K562 (cell line): ENCODE results near the gene MYLIP. TPM values are rescaled to one million over a fixed set of nuclear protein-coding genes. Genes with fewer than 3 reads are reported as not detected.

Experiments
- CHD1 ChIP-seq: fragments of 200-600 bp; sonication (generic); IDR thresholded peaks from one replicate; pipeline ENCODE4 v1.6.1; 2012; ENCODE audit warnings: mild to moderate bottlenecking, moderate library complexity, low read length, inconsistent platforms
- HNRNPL ChIP-seq: fragments of 200-400 bp; formaldehyde crosslinking; IDR thresholded peaks from 2 replicates; pipeline ENCODE4 v1.6.1; 2017; ENCODE audit warnings: low read depth, mild to moderate bottlenecking, low read length
- KDM5B ChIP-seq: fragments of 200-600 bp; sonication (generic); IDR thresholded peaks from 2 replicates; pipeline ENCODE4 v1.6.1; 2012; ENCODE audit warnings: low read depth, mild to moderate bottlenecking, moderate library complexity, low read length, control low read depth, inconsistent platforms; ENCODE audit not compliant: insufficient replicate concordance
- SMAD4 ChIP-seq: fragments of 250-450 bp; sonication (Bioruptor Pico); conservative IDR thresholded peaks from 2 replicates; pipeline ENCODE4 v1.8.0; 2021; ENCODE audit warnings: inconsistent platforms, mild to moderate bottlenecking, moderate library complexity
- TOE1 ChIP-seq, 2 experiments: fragments of 450-650 bp in 1 of 2; sonication (generic) in 1 of 2; formaldehyde crosslinking in 1 of 2; IDR thresholded peaks; 2 replicates each; pipeline versions ENCODE4 v1.7.1 to v1.8.0; 2016 to 2022; ENCODE audit warnings: borderline replicate concordance in 2 of 2, mild to moderate bottlenecking in 2 of 2, antibody characterized with exemption in 1 of 2, inconsistent platforms in 1 of 2, low read depth in 1 of 2, missing genetic modification reagents in 1 of 2, moderate library complexity in 1 of 2
- ZFP30 ChIP-seq: fragments of 250-450 bp; sonication (Bioruptor Pico); IDR thresholded peaks from 2 replicates; pipeline ENCODE4 v1.8.0; 2022; ENCODE audit warnings: moderate library complexity, mild to moderate bottlenecking, inconsistent platforms, borderline replicate concordance
- polyA plus RNA-seq, 8 experiments: library from polyadenylated mRNA; depleted of rRNA in 4 of 8; stranded (reverse) in 5 of 8; unstranded in 3 of 8; fragments of >200 nt; fragmentation: Nextera tagmentation in 2 of 8; fragmentation: Illumina TruSeq in 1 of 8; extraction: Ambion mirVana in 2 of 8; extraction: Trizol in 1 of 8; gene quantifications; 2 replicates each; pipeline versions ENCODE4 v1.2.1 to v1.2.3, GENCODE V29; 2011 to 2014; ENCODE audit warnings: inconsistent platforms in 1 of 8, missing spikeins in 1 of 8
- total RNA-seq, 7 experiments: library from RNA; depleted of rRNA in 6 of 7; stranded (reverse); fragments of >200 nt in 6 of 7; fragmentation: Illumina TruSeq in 2 of 7; extraction: Trizol in 2 of 7; gene quantifications; 2 replicates each; pipeline versions ENCODE4 v1.2.1 to v1.2.3, GENCODE V29; 2011 to 2021; ENCODE audit warnings: low replicate concordance in 1 of 7
- TF ChIP-seq, protein P1 (sequence below): sonication (generic); formaldehyde crosslinking; IDR thresholded peaks from 2 replicates; pipeline ENCODE4 v1.4.0; 2020; ENCODE audit warnings: mild to moderate bottlenecking, missing genetic modification reagents
- TF ChIP-seq, protein P2 (sequence below): fragments of 250-450 bp; sonication (Bioruptor Pico); IDR thresholded peaks from 2 replicates; pipeline ENCODE4 v1.5.0; 2021; ENCODE audit warnings: mild to moderate bottlenecking, moderate library complexity
- TF ChIP-seq, protein P3 (sequence below): fragments of 450-650 bp; IDR thresholded peaks from 2 replicates; pipeline ENCODE4 v1.7.0; 2016; ENCODE audit warnings: borderline replicate concordance

Gene MYLIP
- total and polyA plus RNA-seq, 9 of the 15 experiments (the other 6 are each of a cell fraction or from before 2014, with no cell fraction given), result 10.8 to 43.5 (median 31.5) TPM

DNA sequence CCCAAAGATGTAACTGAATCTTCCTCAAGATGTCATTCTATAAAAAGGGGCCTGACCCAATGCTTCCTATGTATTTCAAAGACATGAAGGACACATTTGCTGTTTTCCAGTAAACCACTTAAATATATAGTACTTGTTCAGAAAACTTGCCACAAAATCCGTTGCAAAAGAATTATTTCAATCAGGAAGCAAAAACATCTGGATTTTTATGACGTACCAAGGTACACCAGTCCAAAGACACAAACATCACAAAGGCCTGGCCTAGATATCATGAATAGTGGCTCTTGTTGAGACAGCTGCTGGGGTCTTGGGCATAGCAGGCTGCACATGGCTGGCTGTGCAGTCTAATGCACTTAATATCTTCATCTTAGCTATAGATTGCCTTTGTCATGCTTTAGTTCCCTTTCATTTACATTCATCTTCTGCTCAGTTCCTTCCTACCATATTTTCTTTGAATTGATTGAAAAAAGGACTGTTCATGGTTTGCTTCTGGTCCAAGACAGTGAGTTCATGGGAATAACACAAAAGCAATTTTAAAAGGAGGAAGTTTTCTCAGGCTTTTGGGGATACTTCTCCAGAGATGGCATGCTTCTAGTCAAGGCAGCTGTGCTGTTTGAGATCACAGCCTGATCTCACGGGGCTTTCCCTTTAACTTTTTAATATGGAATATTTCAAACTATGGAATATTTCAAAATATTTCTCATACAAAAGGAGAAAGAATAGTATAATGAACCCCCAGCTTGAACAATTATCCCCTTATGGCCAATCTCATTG, 44.5 kb downstream of the MYLIP start (continued):
- TF ChIP-seq, protein P1, sequence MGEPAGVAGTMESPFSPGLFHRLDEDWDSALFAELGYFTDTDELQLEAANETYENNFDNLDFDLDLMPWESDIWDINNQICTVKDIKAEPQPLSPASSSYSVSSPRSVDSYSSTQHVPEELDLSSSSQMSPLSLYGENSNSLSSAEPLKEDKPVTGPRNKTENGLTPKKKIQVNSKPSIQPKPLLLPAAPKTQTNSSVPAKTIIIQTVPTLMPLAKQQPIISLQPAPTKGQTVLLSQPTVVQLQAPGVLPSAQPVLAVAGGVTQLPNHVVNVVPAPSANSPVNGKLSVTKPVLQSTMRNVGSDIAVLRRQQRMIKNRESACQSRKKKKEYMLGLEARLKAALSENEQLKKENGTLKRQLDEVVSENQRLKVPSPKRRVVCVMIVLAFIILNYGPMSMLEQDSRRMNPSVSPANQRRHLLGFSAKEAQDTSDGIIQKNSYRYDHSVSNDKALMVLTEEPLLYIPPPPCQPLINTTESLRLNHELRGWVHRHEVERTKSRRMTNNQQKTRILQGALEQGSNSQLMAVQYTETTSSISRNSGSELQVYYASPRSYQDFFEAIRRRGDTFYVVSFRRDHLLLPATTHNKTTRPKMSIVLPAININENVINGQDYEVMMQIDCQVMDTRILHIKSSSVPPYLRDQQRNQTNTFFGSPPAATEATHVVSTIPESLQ (CRISPR knock-in tag), result no peak
- TF ChIP-seq, protein P2, sequence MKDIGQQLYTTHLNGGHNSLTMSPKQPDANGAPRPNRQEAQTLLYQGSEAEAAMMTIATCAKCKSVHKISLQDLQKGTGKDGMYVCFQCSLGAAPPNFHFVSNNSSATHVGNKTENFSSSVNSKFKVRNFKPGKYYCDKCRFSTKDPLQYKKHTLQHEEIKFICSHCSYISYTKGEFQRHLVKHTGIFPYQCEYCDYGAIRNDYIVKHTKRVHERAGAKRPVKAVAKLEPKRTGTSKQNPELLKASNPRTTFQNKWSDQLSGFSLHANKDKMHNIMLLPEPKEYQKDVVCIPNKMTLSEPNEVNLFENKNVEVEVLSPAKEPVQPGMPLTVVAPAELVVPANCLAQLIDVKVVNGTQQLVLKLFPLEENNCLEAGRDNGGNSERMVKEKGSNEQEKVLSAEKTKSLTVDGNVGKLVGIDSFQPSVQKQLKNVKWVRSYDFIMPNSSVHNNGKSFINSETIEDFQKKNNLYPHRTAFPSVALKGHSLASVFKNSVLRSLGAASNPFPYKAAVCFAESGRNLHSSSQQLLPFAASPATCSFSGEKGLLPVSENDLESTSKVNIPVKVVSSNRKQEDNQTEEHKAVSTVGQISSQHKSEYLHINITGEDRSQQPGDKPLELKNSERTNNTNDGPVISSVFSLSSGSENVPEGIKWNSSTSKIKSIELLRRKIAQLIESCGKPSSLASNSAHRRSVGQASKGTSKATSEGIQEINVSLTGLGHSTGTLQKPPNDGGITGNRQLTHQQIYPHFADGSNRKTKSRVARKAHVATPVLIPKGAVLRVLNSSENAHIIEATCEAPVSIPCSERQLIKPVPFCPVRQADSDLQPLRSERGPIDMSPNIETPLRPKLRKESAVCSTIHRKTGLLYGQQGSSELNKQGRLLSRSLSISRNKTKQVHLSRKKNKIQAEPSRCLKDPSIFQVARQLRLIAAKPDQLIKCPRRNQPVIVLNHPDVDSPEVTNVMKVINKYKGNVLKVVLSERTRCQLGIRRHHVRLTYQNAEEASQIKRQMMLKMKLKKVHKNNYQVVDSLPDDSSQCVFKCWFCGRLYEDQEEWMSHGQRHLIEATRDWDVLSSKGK (CRISPR knock-in tag), result no peak
- TF ChIP-seq TOE1 (IDR thresholded peaks at IDR 0.05; ENCODE audit: borderline replicate concordance) (no peak), TOE1 (CRISPR knock-in tag; IDR thresholded peaks at IDR 0.05; ENCODE audit: borderline replicate concordance, low read depth) (no peak), CHD1 (no peak), HNRNPL (no peak), SMAD4 (no peak), ZFP30 (CRISPR knock-in tag) (no peak), KDM5B (no peak)
- TF ChIP-seq, protein P3, sequence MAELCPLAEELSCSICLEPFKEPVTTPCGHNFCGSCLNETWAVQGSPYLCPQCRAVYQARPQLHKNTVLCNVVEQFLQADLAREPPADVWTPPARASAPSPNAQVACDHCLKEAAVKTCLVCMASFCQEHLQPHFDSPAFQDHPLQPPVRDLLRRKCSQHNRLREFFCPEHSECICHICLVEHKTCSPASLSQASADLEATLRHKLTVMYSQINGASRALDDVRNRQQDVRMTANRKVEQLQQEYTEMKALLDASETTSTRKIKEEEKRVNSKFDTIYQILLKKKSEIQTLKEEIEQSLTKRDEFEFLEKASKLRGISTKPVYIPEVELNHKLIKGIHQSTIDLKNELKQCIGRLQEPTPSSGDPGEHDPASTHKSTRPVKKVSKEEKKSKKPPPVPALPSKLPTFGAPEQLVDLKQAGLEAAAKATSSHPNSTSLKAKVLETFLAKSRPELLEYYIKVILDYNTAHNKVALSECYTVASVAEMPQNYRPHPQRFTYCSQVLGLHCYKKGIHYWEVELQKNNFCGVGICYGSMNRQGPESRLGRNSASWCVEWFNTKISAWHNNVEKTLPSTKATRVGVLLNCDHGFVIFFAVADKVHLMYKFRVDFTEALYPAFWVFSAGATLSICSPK, result no peak
